Measurements from ENCODE around the gene SNRK. TPM values are rescaled to one million over a fixed set of nuclear protein-coding genes. Genes with fewer than 3 reads are reported as not detected.

SNRK gene
- total RNA-seq, 1 experiment from 2014 or later, result 12.0 TPM

- Histone ChIP-seq H3K23ac (ENCODE audit: insufficient read length, low read depth, low read length) (no peak overlapping the region), H3T11ph (ENCODE audit: low read length) (no peak overlapping the region), H2AFZ (ENCODE audit: low read length) (no peak overlapping the region), H2AK5ac (ENCODE audit: insufficient read length, low read length) (no peak overlapping the region), H4K8ac (replicated peaks; ENCODE audit: insufficient read length, low read depth, low read length) (no peak overlapping the region), H3K27ac (ENCODE audit: insufficient read length, low read depth, low read length) (no peak overlapping the region), H4K20me1 (ENCODE audit: control insufficient read depth, insufficient read depth, insufficient read length) (no peaks in the 10 kb centered on the region), H2BK120ac (ENCODE audit: low read depth, low read length, poor library complexity, severe bottlenecking) (no peak overlapping the region), H3K23me2 (ENCODE audit: insufficient read length, low read depth, low read length, poor library complexity, severe bottlenecking) (no peaks in the 10 kb centered on the region), H3K79me2 (ENCODE audit: insufficient read depth, low read length) (no peaks in the 10 kb centered on the region), H2BK12ac (ENCODE audit: insufficient read length, low read depth, low read length) (no peak overlapping the region), H3K14ac (ENCODE audit: insufficient read depth, low read length) (no peak overlapping the region), H4K91ac (ENCODE audit: insufficient read length, low read depth, low read length) (no peak overlapping the region), H3K9ac (ENCODE audit: extremely low read depth, insufficient read length, low read length) (no peak overlapping the region), H2BK5ac (ENCODE audit: insufficient read length, low read length) (no peak overlapping the region), H3K56ac (ENCODE audit: insufficient read length, low read depth, low read length) (no peak overlapping the region), H2BK15ac (ENCODE audit: low read depth, low read length) (no peak overlapping the region), H3K9me3 (ENCODE audit: control insufficient read depth, low read depth, low read length) (no peaks in the 10 kb centered on the region), H3K18ac (ENCODE audit: insufficient read length, low read depth, low read length) (no peak overlapping the region), H3K4me2 (ENCODE audit: insufficient read depth, insufficient read length, low read length) (no peak overlapping the region), H3K79me1 (ENCODE audit: insufficient read depth, low read depth, low read length, poor library complexity, severe bottlenecking) (no peaks in the 10 kb centered on the region), H2BK20ac (ENCODE audit: low read depth, low read length, poor library complexity, severe bottlenecking) (no peak overlapping the region), H3K4me1 (ENCODE audit: insufficient read depth, low read length) (no peaks in the 10 kb centered on the region), H4K5ac (ENCODE audit: insufficient read length, low read depth, low read length) (no peak overlapping the region), H3K4ac (ENCODE audit: low read depth, low read length) (no peak overlapping the region), H3K27me3 (ENCODE audit: insufficient read depth, low read length) (no peaks in the 10 kb centered on the region)
- Mint-ChIP-seq H3K27ac (no peak overlapping the region), H3K4me3 (no peak overlapping the region), H3K9me3 (no peaks in the 10 kb centered on the region), H3K36me3 (ENCODE audit: insufficient read depth in 1 of 3, low read depth in 3 of 3) (peaks cover 0 to 4% (median 0%) of the 10 kb centered on the region in 3 experiments; a peak in 2 of 7 replicates), H3K27me3 (ENCODE audit: low read depth) (no peaks in the 10 kb centered on the region), H3K4me1 (no peaks in the 10 kb centered on the region; a peak in 1 of 4 replicates)
- TF ChIP-seq, protein P1, sequence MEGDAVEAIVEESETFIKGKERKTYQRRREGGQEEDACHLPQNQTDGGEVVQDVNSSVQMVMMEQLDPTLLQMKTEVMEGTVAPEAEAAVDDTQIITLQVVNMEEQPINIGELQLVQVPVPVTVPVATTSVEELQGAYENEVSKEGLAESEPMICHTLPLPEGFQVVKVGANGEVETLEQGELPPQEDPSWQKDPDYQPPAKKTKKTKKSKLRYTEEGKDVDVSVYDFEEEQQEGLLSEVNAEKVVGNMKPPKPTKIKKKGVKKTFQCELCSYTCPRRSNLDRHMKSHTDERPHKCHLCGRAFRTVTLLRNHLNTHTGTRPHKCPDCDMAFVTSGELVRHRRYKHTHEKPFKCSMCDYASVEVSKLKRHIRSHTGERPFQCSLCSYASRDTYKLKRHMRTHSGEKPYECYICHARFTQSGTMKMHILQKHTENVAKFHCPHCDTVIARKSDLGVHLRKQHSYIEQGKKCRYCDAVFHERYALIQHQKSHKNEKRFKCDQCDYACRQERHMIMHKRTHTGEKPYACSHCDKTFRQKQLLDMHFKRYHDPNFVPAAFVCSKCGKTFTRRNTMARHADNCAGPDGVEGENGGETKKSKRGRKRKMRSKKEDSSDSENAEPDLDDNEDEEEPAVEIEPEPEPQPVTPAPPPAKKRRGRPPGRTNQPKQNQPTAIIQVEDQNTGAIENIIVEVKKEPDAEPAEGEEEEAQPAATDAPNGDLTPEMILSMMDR (conservative IDR thresholded peaks at IDR 0.05), result no peak
- DNase-seq, result no peak
- no CpG with 5 or more reads among the region's 2 CpGs for WGBS (ENCODE audit: extremely low coverage, insufficient read length, low lambda C conversion rate)
Measured at GRCh38 chr3:43394041-43394554, 107.8 kb downstream of the SNRK start.
